GM21367 (cell line): ENCODE results near the gene NFIX.

ENCODE experiments used
- ATAC-seq: cut with Tn5 transposase; IDR thresholded peaks from one replicate; pipeline ENCODE4 v1.9.1; 2021; ENCODE audit not compliant: unreplicated experiment

NFIX gene

DNA sequence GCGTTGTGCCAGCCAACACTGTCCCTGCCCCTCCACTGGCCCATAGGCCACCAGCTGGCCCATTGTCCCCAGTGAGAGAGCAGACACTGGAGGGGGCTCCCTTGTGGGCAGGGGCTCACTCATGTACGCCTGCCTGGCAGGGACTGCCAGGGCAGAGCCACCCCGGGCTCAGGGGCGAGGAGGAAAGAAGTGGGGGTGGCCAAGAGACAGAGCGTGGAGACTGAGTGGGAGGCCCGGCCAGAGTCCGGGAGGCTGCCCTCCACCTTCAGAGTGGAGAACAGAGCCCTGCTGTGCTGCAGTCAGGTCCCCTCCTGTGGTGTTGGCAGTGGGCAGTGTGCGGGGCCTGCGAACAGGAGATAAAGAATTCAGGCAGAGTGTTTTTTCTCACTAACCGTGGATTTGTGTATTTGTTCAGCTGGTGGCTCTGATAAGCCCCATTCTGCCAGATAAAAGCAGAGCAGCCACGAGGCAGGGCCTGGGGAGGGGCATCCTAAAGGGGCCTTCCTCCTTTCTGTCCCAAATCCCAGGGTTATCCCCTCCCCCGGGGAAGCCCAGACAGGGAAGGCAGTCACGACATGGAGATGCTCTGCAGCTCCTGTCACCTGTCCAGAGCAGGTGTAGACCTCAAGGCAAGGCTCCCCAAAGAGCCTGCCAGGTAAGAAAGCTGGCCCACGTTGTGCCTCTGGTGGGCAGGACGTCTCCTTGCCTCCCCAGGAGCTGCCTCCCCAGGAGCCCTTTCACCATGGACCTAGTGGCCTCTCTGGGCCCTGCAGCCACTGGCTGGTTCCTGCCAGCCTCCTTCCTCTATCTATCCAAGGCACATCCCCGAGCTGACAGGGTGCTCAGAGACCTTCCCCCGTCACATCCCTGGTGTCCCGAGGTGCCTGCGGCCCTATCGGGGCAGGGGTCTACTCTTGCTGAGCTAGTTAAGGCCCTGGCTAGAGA, 74.4 kb downstream of the NFIX start:
- ATAC-seq = no peak

DNA sequence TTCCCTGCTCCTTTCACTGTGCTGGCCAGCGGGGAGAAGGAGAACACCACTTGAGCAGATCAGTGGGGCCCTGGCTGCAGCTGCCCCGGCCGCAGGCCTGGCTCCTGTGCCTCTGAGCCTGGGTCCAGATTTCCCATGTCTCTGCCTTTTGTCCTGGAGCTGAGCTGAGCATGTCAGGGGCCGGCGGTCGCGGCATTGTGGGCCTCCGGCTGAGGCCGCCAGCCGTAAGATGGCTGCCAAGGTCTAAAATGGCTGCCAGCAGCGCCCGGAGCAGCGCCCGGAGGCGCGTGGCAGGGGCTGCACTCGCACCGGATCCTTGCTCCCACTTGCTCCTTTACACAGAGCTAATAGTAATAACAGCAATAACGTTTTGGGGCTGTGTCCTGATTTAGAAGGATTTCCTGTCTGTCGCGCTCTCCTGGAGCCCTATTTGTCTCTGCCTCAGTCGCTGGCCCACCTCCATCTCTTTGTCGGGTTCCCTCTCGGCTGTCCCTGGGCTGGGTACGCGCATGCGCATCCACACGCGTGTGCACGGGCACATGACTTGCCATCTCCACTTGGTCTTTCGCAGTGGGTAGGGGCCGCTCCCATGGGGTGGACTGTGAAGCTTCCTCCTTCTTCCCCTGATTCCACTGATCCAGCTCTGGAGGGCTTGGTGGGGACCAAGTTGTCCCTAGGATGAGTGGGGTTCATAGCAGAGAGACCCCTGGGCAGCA, 75.3 kb downstream of the NFIX start:
- ATAC-seq = no peak

DNA sequence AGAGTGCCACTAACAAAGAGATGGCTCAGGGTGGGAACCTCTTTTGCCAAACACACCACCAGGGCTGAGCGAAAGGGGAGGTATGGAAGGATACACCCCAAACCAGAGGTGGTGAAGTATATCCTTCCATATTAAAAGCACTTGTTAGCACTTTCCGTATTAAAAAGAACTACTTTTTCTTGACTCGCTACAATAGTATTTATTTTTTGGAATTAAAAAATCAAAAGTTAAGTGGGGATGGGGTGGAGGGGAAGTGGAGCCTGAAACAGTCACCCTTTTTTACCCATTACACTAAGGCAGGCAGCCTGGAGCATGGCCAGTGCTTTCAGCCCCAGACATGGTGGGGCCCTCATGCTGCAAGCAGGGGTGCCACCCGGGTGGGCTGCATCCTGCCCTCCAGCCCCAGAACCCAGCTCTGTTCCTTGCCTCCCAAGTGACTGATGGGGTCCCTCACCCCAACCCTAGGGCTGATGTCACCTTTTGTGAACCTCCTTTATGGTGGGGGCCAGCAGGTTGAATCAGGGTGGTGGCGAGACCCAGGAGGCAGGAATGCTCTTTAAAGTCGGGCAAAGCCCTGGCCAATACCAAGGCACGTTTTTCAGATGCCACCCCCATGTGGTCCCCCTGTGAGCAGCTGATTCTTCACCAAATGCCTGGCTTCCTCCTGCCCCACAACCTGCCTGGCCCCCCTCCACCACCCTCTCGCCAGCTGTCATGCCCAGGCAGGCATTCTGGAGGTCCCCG, 76.3 kb downstream of the NFIX start:
- ATAC-seq = no peak

DNA sequence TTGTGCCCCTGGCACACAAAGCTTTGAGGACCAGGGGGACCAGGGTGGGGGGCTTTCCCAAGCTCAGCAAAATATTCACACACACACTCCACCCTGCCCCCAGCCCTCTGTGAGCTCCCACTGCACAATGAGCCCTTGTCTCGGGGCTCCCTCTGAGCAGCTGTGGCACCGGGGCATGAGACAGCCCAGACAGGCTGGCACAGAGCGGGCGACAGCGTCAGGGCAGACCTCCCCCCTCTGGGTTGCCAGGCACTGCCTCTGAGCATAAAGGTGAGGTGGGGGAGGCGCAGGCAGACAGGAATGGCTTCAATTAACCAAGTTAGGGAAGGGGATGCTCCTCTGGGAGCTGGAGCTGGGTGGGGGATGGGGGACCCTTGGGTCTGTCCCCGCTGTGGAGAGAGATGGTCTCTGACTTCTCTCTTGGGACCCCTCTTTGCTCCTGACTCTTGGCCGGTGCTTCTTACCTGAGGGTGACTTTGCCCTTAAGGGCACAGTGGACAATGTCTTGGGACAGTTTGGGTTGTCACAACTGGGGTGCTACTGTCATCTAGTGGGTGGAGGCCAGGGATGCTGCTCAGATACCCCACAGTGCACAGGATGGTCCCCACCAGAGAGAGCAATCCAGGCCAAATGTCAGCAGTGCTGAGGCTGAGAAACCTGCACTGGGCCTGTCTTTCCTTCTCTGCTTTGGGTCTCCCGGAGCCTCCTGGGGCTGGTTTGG, 77.1 kb downstream of the NFIX start:
- ATAC-seq = no peak

DNA sequence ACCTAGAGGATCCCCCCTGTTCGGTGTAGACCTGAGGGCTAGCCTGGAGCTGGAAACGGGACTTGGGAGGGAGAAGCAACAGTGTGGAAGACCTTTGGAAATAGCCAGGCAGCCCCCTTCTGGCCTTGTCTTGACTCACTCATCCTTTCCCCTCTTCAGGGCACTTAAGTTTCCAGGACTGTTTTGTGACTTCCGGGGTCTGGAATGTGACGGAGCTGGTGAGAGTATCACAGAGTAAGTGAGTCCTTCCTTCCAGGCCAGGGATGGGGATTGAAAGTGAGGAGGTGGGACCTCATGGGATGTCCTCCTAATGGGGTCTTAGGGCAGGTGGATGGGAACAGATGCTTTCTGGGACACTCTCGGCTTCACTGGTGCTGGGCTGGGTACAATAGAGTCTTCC, 78.0 kb downstream of the NFIX start:
- ATAC-seq = no peak

DNA sequence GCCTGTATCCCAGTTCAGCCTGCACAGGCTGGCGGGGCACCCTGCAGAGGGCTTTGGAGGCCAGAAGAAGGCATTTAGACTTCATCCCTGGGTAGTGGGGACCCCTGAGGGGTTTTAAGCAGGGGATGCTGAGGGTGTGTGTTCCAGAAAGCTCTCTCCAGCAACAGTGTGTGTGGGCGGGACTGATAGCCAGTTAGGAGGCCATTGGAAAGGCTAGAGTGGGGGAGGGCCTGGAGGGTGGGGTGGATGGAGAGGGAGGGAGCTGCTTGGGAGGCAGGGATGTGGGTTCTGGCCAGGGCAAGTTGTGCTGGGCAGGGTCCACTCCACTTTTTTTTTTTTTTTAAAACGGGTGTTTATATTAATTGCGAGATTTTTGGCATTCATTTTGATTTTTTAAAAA, 79.1 kb downstream of the NFIX start:
- no peak for ATAC-seq

DNA sequence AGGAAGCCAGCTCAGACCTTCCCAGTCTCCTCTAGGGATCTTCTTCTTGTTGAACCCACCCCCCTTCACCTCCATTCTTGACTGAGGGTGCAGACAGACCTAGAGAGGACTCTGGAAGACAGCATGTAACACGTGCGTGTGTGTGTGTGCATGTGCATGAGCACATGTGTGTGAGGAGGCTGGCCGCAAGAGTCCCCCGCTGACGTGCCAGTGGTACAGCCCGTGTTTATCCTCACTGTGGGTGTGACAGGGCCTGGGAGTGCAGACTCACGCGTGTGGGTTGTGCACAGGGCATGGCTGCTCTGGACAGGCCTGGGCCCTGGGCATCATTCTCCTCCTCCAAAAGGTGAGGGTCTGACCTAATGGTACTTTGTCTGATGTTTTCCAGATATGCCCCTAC, 81.0 kb downstream of the NFIX start:
- no peak for ATAC-seq

DNA sequence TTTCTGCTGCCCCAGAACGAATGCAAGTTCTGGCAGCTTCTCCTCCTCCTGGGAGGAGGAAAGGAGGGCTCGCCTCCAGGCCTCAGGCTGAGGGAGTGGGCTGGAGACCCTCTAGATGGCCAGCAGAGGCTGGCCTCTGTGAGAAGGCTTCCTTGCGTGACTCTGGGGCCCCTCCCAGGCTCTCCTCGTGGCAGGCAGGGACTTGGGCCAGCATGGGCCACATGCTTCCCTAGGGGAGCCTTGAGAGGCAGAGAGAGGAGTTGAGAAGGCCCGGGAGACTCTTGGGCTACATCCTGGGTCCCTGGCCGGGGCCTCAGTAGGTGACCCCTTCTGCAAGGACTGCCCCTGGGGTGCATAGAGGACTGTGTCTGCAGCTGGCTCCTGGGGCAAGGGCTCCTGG, 81.5 kb downstream of the NFIX start:
- no peak for ATAC-seq

DNA sequence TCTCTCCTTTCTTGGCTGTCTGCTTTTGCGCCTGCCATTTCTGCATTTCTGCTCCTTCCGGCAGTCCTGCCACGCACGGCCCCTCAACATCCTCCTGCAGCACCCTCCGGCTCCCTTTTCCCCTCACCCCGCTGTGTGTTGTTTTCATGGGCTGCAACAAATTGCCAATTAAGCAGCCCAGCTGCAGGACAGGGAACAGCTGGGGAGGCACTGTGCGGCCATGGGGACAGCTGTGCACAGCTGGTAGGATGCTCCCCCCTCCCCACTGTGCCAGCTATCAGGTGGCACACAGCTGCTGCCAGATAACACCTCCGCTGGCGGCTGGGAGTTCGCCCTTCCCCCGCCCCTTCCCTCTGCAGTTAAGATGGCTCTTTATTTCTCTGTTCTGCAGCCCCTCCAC, 82.0 kb downstream of the NFIX start:
- no peak for ATAC-seq

DNA sequence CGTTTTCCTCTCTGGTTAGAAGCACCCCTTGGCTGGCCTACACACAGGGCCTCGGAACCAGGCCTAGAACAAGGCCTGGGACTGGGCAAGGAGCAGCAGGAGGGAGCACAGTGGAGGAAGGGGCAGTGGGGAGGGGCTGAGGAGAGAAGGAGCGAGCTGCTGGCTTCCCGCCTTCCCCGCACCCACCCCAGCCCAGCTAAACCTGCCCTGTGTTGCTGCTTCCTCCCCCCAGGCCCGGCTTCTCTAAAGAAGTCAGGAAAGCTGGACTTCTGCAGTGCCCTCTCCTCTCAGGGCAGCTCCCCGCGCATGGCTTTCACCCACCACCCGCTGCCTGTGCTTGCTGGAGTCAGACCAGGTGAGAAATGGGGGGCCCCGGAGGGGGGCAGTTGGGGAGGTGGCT, 83.1 kb downstream of the NFIX start:
- ATAC-seq = no peak

DNA sequence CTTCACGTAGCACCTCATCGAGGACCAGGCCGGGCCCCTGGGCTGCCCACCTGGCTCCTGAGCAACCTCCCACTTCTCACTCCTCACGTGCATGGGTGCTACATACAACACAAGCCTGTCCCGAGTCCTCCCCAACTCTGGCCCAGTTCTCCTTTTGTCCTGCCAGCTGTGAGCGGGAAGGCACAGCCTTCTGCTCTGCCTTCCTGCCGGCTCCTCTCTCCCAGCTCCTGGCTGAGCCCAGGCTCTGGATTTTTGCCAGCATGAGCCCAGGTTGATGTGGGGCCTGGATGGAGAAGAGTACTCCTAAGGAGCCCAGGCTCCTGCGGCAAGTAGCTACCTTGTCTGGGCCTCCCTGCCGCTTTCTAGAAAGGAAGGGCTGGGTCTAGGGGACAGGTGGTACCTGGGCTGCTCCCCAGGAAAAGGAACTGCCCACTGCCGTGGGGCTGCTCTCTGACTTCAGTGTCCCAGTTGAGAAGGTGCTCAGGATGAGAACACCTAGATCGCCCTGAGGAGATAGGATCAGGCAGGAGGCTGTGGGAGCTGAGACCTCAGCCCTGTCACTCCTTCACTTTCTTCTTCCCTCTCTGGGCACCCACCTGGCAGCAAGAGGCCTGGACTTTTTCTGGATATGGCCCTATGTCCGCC, 83.7 kb downstream of the NFIX start:
- no peak for ATAC-seq

DNA sequence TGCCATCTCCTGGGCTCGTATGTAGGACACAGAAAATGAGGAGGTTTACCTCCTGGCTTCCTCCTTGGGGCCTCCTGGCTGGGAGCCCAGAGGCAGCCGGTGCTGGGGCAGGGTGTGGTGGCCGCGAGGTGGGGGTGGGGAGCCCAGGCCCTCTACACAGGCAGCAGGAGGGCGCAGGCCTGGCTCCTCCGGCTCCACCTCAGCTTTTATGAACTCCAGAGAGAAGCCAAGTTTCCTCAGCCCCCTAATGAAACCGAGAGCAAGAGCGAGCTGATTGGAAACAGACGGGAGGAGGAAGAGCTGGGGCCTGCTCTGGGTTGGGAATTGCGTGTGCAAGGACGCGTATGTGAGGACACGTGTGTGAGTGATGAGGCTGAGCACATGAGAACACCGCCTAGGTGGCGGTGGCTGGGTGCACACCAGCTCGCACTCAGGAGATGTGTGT, 84.3 kb downstream of the NFIX start:
- no peak for ATAC-seq

DNA sequence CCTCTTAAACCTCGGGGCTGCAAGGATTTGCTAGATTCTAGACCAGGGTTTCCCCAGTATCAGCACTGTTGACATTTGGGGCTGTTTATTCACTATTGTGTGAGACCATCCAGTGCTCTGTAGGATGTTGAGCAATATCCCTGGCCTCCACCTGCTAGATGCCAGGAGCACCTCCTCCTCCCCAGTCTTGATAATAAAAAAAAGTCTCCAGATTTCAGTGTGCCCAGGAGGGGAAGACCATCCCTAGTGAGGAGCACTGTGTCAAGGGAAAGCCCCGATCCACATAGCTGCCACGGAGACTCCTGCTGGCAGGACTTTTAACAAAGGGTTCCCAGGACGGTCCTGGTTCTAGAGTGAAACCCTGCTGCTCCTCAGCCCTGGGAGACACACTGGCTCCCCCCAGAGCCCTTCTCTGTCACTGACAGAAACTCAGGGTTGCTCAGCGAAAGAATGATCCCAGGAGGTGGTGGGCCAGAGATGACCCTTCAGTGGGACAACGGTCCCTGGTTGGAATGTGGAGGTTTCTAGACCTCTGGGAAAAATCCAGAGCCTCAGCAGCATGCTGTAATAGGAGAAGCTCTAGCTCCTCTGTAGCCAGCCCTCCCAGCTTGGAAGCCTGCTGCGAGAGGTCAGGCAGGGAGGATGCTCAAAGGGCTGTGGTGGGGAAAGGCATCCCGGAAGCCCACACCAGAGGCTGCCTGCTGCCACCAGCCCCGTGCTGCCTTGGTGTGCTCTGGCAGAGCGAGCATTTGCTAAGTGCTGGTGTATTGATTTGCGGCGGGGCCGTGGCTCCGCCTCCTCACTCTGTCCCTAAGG, 87.1 kb downstream of the NFIX start:
- ATAC-seq = no peak

DNA sequence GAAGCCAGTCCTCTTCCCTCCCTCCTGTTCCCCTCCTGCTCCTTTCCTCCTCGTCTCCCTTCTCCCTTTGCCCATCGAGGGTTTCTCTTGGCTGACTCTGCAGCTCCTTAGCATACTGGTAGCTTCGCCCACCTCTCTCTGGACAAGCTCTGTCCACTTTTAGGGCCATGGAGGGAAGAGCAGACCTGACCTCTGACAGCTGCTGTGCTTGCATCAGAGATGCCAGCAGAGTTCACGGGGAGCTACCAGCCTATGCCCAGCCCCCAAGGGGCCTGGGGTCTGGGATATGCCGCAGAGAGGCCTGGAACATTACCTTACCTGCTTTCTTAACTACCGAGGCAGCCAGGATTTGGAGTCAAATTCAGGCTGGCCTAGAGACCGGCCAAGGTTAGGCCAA, 87.7 kb downstream of the NFIX start:
- no peak for ATAC-seq

DNA sequence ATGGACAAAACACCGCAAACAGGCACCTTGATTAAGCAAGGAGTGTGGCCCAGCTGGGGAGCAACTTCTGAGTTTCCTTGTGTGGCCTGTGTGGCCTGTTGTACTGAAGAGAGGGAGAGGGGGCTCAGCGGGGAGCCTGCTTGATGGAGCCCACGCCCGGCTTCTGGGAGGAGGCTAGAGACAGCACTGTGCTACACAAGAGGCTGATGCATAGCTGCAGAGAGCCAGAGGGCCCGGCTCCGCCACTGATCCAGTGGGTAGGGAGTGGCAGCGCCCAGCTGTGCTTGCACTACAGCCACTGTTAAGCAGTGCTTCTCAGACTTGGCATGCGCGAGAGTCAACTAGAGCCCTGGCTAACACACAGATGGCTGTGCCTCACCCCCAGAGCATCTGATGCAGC, 88.4 kb downstream of the NFIX start:
- no peak for ATAC-seq

DNA sequence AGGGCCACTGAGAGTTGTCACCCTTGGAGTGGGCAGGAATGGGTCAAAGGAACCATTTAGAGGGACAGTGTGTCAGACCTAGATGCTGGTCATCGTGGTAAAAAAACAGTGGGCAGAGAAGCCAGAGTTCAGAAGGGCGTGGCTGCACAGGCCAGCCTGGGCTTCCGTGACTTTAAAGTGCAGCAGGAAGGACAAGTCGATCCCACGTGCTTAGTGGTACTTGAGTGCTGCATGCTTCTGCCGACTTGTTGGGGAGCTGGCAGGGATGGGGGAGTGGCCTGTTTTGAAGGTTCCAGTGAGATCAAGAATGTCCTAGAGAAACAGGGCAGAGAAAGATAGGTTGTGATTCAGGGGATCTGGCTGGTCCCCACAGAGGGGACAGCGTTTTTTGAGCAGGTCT, 90.4 kb downstream of the NFIX start:
- no peak for ATAC-seq

DNA sequence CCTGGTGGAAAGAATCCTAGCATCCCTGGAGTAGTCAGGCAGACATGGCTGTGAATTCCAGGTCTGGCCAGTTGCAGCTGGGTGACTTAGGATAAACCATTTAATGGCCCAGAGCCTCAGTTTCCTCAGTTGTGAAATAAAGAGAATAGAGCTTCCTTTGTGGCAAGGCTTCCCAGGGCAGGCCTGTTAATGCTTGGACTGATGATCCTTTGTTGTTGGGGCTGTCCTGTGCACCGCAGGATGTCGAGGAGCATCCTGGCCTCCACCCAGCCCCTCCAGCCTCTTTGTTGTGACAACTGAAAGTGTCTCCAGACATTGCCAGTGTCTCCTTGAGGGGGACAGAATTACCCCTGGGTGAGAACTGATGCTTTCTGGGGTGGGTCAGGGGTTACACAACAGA, 91.1 kb downstream of the NFIX start:
- no peak for ATAC-seq

DNA sequence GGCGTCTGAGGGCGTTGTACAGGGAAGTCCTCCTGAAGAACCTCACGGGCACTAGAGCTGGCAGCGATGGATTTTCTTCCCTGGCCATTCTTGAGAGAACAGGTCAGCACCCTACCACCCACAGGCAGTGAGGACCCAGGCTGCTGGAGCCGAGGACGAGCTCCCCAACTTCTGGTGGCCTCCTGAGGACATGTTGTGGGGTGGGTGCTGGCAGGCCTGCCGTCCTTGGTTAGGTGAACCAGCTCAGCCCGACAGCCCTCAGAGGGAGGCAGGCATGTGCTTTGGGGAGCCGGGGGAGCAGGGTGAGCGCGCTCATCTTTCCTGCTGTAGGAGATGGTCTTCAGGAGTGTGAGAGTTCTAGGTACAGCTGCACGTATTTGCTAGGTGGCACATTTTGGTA, 92.0 kb downstream of the NFIX start:
- ATAC-seq = no peak

DNA sequence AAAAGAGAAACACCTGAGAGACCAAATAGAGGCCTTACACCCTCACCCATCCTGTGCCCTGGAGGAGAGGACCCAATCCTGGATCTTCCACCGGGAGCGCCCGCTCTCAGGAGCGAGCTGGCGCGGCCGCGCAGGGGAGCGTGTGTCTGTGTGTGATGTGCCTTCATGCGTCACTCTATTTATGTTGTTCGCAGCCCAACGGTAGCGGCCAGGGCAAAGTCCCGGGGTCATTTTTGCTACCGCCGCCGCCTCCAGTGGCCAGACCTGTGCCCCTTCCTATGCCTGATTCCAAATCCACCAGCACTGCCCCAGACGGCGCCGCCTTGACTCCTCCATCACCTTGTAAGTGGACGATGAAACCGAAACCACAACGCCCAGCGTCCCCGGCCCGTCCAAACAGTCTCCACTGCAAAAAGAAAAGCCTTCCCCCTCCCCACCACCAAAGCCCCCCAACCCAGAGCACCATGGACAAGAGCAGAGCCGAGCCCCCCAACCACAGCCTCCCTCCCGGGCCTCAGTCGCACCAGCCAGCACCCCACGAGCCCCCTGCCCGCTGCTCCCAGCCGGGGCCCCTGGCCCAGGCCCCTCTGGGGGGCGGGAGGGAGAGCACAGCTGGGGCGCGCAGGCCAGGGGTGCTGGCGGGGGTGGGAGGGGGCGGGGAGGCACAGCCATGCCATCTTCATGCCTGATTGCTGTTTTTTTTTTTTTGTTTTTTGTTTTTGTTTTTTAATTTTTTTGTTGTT, 92.7 kb downstream of the NFIX start:
- no peak for ATAC-seq
